Transverse colon (tissue), 4 donors: Measurements from ENCODE around the gene MPDZ.

Source experiments
- CTCF ChIP-seq, 5 experiments: fragments of 200-600 bp in 3 of 5; fragments of 450-650 bp in 2 of 5; sonication (generic) in 3 of 5; IDR thresholded peaks; 1 replicate in 2 of 5; 2 replicates in 3 of 5; pipeline ENCODE4 v1.5.1; 2016 to 2017; ENCODE audit warnings: antibody characterized with exemption in 5 of 5, inconsistent platforms in 3 of 5, mild to moderate bottlenecking in 2 of 5, moderate library complexity in 1 of 5
- POLR2AphosphoS5 ChIP-seq, 3 donors: sonication (generic); formaldehyde crosslinking; IDR thresholded peaks; one replicate each; pipeline ENCODE4 v1.6.1; 2016; ENCODE audit warnings: antibody characterized with exemption in 3 of 3

GRCh38 chr9:13076616-13077015, 202.9 kb downstream of the MPDZ start:
- TF ChIP-seq CTCF (IDR thresholded peaks at IDR 0.05), result no peak
- no peak for TF ChIP-seq POLR2AphosphoS5 (IDR thresholded peaks at IDR 0.05)
